ENCODE measurements around the gene MLLT3.

GRCh38 chr9:20640331-20641187, 18.3 kb upstream of the MLLT3 start:
- TF ChIP-seq CTCF (IDR thresholded peaks at IDR 0.05) (no peak), POLR2AphosphoS5 (IDR thresholded peaks at IDR 0.05; ENCODE audit: insufficient read depth in 1 of 2, low read depth in 1 of 2) (no peak), POLR2A (IDR thresholded peaks at IDR 0.05) (no peak)

All from vagina (tissue), 2 donors.